ENCODE data around the gene PYDC1. TPM values are rescaled to one million over a fixed set of nuclear protein-coding genes. Genes with fewer than 3 reads are reported as not detected.

Gene PYDC1
- total RNA-seq, 6 experiments from 2014 or later, result not detected

DNA sequence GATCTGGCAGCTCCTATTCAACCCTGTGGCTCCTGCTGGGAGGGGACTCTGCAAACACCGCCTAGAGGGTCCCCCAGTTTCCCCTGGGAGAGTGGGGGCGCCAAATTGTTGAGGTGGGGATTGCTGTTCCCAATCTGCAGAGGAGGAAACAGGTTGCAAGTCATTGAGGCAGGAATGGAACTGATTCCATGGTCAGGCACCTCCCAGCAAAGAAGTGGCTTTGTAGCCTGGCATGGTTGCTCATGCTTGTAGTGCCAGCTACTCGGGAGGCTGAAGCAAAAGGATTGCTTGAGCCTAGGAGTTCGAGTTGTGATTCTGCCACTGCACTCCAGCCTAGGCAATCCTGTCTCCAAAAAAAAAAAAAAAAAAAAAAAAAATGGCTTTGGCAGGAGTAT is 198 bp upstream of the PYDC1 start:
- ATAC-seq, result no peak
- Histone ChIP-seq H3K4me3 (no peak overlapping the region), H3K4me1 (peaks cover 0 to 20% (median 0%) of the 10 kb centered on the region in 4 donors), H3K27me3 (no peaks in the 10 kb centered on the region), H3K27ac (no peak overlapping the region), H3K36me3 (no peaks in the 10 kb centered on the region), H3K9me3 (no peaks in the 10 kb centered on the region)
- DNase-seq, result peak in 1 of 3 donors; percentile 3
- intact Hi-C loops (cut with DNase I), result no loop called here
- TF ChIP-seq POLR2A (IDR thresholded peaks at IDR 0.05) (no peak), CTCF (IDR thresholded peaks at IDR 0.05) (no peak)
- WGBS (ENCODE audit: insufficient coverage, low coverage, low lambda C conversion rate, missing lambda C conversion rate), result no CpG with 5 or more reads among the region's 4 CpGs

DNA sequence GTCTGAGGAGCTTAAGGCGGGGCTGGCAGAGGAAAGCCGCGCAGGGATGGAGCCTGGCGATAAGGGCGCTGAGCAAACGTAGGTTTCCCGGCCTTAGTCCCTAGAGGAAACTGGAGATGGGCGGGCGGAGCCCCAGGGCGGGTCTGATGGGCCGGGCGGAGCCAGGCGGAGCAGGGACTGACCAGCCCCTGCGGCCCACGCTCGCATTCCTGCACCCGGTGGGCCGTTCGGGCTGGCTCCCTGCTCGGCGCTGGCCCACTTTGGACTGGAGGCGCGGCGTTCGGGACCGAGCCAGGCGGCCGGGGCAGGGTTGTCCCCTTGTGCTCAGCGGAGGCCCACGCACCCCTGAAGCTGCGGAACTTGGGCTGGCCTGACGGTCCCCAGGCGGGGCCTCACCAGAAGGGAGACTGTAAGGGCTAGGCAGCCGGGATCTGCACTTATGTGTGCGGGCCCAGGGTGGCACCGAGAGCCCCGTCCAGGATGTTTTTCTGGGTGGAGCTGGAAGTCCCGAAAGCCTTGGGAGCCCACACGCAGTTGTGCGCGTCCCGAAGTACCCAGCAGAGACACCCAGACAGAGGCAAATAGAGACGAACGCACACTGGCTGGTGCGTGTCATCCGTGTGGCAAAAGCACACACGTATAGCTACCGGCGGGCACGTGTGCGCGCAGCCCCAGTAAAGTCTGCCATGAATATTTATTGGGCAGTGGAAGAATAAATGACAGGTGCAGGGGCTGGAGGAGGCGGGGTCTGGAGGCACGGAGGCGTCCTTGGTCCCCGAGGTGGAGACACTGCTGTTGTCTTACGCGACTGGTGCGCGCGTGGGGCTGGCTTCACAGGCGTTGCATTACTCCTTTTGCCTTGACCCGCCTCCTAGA is 1.4 kb downstream of the PYDC1 start:
- 1% methylated on average over 20 of the region's 63 CpGs for WGBS (ENCODE audit: insufficient coverage, low coverage, low lambda C conversion rate, missing lambda C conversion rate)
- DNase-seq (peak in 1 of 3 donors; percentile 69), ATAC-seq (peak; percentile 79 to 93 (median 82))
- H3K27ac ChIP-seq, result no peak overlapping the region
- peaks cover 0 to 20% (median 0%) of the 10 kb centered on the region in 4 donors for H3K4me1 ChIP-seq
- no peak for TF ChIP-seq CTCF (IDR thresholded peaks at IDR 0.05)
- no peak for TF ChIP-seq POLR2A (IDR thresholded peaks at IDR 0.05)
- intact Hi-C loops (cut with DNase I), result no loop called here
- no peaks in the 10 kb centered on the region for H3K27me3 ChIP-seq
- H3K36me3 ChIP-seq, result no peaks in the 10 kb centered on the region
- peak overlapping the region; percentile 28 to 36 (median 36) for H3K4me3 ChIP-seq
- H3K9me3 ChIP-seq, result no peaks in the 10 kb centered on the region

- WGBS (ENCODE audit: insufficient coverage, low coverage, low lambda C conversion rate, missing lambda C conversion rate), result 2% methylated on average over 10 of the region's 58 CpGs
- Histone ChIP-seq H3K4me1 (peaks cover 0 to 20% (median 0%) of the 10 kb centered on the region in 4 donors), H3K27me3 (no peaks in the 10 kb centered on the region), H3K36me3 (no peaks in the 10 kb centered on the region), H3K4me3 (peak overlapping the region; percentile 28 to 36 (median 36)), H3K9me3 (no peaks in the 10 kb centered on the region), H3K27ac (no peak overlapping the region)
- intact Hi-C loops (cut with DNase I), result no loop called here
- no peak for TF ChIP-seq POLR2A (IDR thresholded peaks at IDR 0.05)
- TF ChIP-seq CTCF (IDR thresholded peaks at IDR 0.05), result no peak
- ATAC-seq (peak in 2 of 4 donors; percentile 18 to 30), DNase-seq (no peak)
These were observed 2.1 kb downstream of the PYDC1 start for GRCh38 chr16:31214708-31215286.

GRCh38 chr16:31213877-31214707 is 2.8 kb downstream of the PYDC1 start, which contains the start of gene TRIM72:
TRIM72 (plus strand) TSS chr16:31214119; CDS start chr16:31214739, 620 bp downstream.
- no peaks in the 10 kb centered on the region for H3K9me3 ChIP-seq
- WGBS (ENCODE audit: insufficient coverage, low coverage, low lambda C conversion rate, missing lambda C conversion rate), result 54% methylated on average over 8 of the region's 25 CpGs
- TF ChIP-seq CTCF (IDR thresholded peaks at IDR 0.05), result no peak
- no peak for TF ChIP-seq POLR2A (IDR thresholded peaks at IDR 0.05)
- peaks cover 0 to 20% (median 0%) of the 10 kb centered on the region in 4 donors for H3K4me1 ChIP-seq
- intact Hi-C loops (cut with DNase I), result no loop called here
- H3K27me3 ChIP-seq, result no peaks in the 10 kb centered on the region
- H3K4me3 ChIP-seq, result peak within 1 kb of the TSS in 2 of 3 donors; percentile 28 to 36
- no peak within 1 kb of the TSS for H3K27ac ChIP-seq
- peak in 3 of 4 donors; percentile 4 to 22 (median 15) for ATAC-seq
- no peaks in the 10 kb centered on the region for H3K36me3 ChIP-seq
- DNase-seq, result no peak
